AG08396 (cell line): ENCODE results near the gene CPT1B.
A peak's percentile ranks its signal among the peaks of the same experiment; 100 is the strongest.
"Not testable (repeated sequence)": the region's sequence is repeated elsewhere in the genome, so short reads cannot be mapped to it uniquely, and the experiment has no call there.

Experiments
- DNase-seq: peaks from one replicate; pipeline ENCODE4 v3.0.0; 2012; ENCODE audit warnings: low spot score, mixed read lengths

Gene CPT1B

GRCh38 chr22:50577987-50578775 is at the start of gene CPT1B:
Gene CPT1B, minus strand, starts transcription at chr22:50578427. Its CDS starts 512 bp downstream, at chr22:50577915.
- peak; percentile 72 for DNase-seq

- no peak for DNase-seq
These were observed 48.8 kb upstream of the CPT1B start for GRCh38 chr22:50626850-50627641.

- no peak for DNase-seq
These were observed 48.2 kb upstream of the CPT1B start for GRCh38 chr22:50626314-50626849.

GRCh38 chr22:50625568-50626313 is 47.5 kb upstream of the CPT1B start:
- no peak for DNase-seq

- no peak for DNase-seq
These were observed 46.9 kb upstream of the CPT1B start for GRCh38 chr22:50625131-50625567.

- DNase-seq = no peak
These were observed 46.3 kb upstream of the CPT1B start for GRCh38 chr22:50624347-50625130.

- DNase-seq = no peak
These were observed 44.6 kb upstream of the CPT1B start for GRCh38 chr22:50622723-50623327.

GRCh38 chr22:50621948-50622722 is 43.9 kb upstream of the CPT1B start:
- no peak for DNase-seq

- DNase-seq = no peak
These were observed 43.2 kb upstream of the CPT1B start for GRCh38 chr22:50621356-50621880.

- peak; percentile 82 for DNase-seq
These were observed 42.5 kb upstream of the CPT1B start for GRCh38 chr22:50620593-50621355.

- DNase-seq = not testable (repeated sequence)
These were observed 36.1 kb upstream of the CPT1B start for GRCh38 chr22:50614296-50614695.

GRCh38 chr22:50613291-50613981 is 35.2 kb upstream of the CPT1B start:
- peak; percentile 51 for DNase-seq

- peak; percentile 36 for DNase-seq
These were observed 34.4 kb upstream of the CPT1B start for GRCh38 chr22:50612528-50613221.

GRCh38 chr22:50612168-50612527 is 33.9 kb upstream of the CPT1B start:
- no peak for DNase-seq

- no peak for DNase-seq
These were observed 33.3 kb upstream of the CPT1B start for GRCh38 chr22:50611341-50612060.

- DNase-seq = no peak
These were observed 32.4 kb upstream of the CPT1B start for GRCh38 chr22:50610581-50610980.

GRCh38 chr22:50610041-50610451 is 31.8 kb upstream of the CPT1B start:
- DNase-seq = no peak
